Dedifferentiated amniotic fluid mesenchymal stem cell (primary cell): Measurements from ENCODE around the gene FOXO3.
"Not testable (repeated sequence)": the region's sequence is repeated elsewhere in the genome, so short reads cannot be mapped to it uniquely, and the experiment has no call there.

Experiments
- DNase-seq: peaks from one replicate; pipeline ENCODE4 v3.0.0-alpha.2; 2016; ENCODE audit errors: extremely low spot score

The FOXO3 gene

DNA sequence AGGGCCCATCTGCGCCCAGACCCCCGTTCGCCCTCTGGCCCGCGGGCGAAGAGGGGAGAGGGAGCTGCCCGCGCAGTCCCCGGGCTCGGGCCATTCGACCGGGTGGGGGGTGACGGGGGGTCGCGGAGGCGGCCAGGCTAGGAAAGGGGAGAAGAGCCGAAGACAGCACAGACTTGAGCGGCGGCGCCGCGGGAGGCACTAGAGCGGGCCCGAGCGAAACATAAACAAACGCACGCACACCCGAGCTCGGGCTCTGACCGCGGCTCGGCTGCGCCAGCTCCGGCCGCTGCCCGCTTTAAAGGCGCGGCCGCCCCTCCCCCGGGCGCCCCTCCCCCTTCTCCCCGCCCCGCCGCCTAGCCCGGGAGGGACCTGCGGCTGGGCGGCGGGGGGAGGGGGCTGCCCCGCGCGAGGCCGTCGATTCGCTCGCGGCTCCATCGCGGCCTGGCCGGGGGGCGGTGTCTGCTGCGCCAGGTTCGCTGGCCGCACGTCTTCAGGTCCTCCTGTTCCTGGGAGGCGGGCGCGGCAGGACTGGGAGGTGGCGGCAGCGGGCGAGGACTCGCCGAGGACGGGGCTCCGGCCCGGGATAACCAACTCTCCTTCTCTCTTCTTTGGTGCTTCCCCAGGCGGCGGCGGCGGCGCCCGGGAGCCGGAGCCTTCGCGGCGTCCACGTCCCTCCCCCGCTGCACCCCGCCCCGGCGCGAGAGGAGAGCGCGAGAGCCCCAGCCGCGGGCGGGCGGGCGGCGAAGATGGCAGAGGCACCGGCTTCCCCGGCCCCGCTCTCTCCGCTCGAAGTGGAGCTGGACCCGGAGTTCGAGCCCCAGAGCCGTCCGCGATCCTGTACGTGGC lies at the start of gene FOXO3:
TSS of gene FOXO3 (plus strand) at position 455 of the 846 bp plus-strand sequence. CDS start at position 747, 292 bp downstream.
- peak; percentile 58 for DNase-seq

DNA sequence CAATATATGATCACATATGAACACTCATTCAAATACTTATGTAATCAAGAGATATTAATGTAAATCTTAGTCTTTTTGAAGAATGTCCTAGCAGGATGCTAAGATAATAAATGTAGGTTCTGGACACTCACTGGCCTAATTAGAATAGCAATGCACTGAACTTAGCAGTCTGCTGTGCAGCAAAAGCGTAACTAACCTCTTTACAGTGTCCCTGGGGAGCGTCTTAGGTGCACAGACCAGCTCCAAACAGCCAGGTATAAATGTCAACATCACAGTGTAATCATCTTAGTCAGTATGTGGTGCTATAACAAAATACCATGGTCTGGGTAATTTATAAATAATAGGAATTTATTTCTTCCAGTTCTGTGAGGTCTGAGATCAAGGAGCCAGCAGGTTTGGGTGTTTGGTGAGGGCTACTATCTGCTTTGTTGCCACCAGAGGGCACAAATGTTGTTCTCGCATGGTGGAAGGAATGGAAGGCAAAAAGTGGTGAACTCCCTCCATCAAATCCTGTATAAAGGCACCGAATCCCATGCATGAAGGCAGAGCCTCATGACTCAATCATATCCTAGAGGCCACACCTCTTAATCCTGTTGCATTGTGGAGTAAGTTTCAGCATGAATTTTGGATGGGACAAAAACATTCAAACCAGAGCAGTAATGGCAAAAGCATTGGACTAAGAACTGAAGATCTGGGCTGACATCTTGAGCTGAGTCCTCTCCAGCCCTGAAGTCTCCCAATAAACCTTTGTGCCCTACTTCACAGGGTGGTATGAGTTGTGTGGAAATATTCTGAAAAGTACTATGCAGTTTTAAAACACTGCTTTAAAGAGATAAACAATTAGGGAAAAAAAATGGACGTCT lies 41.8 kb upstream of the FOXO3 start:
- DNase-seq = no peak

DNA sequence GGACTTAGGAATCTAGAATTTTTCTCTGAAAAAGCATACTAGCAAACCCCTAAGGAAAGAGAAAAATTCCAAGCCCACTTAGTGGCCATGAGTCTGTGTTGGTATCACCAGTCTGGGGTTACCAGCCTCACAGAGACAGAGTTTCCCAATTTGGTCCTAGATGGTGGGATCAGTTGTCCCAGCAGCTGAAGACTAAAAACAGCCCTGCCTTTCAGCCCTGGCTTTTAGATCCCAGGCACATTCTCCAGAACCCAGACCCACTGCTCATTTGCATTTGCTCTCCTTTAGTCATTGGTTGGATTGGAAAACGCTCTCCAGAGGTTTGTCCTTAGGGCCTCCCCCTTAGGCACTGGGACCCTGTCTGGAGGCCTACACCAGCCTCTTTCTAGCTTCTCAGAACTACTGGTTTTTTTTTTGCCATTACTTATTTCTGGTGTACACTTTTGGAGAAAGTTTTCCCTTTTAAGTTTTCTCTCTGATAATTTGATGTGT lies 39.1 kb upstream of the FOXO3 start:
- DNase-seq = no peak

DNA sequence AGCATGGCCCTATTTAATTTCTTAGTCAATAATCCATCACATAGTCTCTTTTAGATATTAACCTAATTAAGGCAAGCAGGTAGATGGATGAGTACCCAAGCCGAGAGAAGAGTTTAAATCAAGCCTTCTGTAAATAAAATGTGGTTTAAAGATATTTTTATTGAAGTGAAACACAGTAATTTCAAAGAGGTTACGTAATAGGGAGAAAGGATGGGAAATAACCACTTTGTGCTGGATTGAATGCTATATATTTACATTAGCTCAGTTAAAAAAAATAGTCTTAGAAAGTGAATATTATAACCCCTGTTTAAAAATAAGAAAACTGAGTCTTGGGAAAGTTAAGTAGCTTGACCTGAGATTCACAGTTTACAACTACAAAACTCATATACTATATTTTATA lies 37.0 kb upstream of the FOXO3 start:
- no peak for DNase-seq

DNA sequence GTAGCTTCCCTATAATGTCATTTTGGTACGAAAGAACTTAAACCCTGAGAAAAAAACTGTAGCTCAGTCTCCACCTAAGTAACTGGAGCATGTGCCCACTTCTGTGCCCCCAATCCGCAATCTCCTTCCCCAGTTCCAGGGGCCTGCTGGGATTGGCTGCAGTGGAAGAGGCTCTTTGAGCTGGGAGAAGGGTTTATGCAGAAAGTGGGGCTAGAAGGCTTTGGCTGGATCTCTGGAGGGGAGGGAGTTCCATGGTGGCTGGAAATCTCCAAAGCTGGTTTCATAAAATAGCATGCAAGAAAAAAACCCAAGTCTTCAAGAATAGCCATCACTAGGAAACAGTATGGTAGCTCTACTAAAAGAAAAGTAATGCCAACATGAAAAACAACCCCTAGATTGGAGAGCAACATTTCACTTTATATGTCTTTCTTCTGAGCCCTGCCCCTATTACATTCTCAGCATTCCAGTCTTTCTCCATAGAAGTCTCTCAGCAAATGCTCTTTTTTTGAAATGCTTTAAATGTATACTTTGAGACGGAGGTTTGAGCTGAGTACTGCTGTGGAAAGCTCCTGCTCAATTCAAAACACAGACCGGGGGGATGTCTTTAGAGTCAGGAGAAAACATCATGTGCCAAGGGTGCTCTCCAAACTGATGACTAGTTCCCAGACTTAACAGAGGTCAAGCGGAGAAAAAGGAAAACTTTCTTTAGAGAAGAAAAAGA lies 36.0 kb upstream of the FOXO3 start:
- no peak for DNase-seq

DNA sequence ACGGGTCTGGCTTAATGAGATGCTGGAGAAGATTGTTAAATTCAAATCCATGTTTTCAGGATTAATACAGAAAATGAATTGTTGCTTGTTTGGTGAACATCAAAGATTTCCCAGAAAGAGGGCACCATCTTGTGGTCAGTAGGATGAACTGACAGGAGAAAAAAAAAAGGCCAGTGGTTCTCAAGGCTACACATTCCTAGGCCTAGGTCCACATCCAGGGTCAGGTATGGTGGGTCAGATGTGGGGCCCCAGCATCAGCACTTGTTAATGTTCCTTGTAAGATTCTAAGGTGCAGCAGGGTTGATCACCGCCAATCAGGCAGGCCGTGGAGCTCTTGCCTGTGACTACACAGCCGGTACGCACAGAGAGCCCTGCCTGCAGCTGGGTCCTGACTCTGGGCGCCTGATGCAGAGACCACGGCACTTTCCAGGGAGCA lies 34.0 kb upstream of the FOXO3 start:
- peak; percentile 64 for DNase-seq

DNA sequence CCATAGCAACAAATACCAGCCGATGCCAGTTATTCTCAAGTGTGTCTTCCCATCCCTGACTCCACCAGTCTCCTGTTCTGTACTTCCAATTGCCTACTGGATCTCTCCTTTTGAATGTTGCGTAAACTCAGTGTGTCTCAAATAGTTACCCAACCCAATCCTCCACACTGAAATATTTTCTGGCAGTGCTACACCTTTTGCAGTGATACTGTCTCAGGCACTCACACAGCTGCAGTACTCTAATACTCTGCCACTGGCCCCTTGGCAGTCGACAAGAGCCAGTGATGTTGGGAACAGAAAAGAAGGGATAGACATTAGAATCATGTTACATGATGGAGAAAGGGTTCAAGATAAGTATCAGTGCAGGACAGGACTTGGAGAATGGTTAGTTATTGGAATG lies 31.8 kb upstream of the FOXO3 start:
- DNase-seq = no peak

DNA sequence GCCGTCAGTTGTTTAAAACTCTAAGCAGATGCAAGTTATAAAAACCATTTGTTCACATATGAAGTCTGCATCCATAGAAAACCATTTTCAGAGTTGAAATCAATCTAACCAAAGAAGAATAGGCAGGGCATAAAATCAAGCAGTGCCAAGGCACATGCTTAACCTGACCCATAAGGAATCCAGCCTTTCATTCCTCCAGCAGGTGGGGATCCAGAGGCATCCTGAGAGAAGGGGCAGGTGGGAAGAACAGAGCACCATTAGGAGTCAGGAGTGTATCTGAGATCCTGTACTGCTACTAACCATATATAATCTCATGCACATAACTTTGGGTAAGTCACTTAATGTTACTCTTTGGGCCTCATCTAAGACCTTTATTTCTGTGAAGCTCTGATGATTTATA lies 29.4 kb upstream of the FOXO3 start:
- no peak for DNase-seq

DNA sequence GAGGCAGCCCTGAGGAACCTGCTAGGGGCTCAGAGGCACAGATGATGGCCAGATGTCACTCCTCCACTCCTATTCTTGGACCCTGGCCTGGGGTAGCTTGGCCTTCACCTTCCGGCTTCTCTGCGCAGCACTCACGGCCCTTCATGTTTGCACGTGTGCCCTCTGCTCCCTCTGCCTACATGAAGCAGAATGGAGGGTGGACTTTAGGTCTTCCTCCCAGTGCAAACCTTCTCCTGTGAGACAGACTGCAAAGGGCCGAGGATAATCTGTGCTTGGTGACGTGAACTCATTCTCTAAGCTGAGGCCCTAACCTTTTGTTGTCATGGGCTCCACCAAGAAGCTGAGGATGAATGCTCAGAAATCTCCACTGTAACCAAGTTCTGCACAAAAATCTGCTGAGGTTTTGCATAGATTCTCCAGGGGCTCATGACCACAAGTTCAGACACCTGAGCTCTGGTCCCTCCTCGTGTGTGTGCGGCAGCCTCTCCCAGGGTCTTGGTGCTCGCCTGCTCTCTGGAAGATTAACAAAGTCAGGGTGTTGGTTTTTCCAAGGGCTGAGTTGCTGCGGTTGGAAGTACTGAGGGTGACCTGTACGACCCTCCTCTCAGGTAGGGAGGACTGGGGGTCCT lies 25.5 kb upstream of the FOXO3 start:
- DNase-seq = no peak

DNA sequence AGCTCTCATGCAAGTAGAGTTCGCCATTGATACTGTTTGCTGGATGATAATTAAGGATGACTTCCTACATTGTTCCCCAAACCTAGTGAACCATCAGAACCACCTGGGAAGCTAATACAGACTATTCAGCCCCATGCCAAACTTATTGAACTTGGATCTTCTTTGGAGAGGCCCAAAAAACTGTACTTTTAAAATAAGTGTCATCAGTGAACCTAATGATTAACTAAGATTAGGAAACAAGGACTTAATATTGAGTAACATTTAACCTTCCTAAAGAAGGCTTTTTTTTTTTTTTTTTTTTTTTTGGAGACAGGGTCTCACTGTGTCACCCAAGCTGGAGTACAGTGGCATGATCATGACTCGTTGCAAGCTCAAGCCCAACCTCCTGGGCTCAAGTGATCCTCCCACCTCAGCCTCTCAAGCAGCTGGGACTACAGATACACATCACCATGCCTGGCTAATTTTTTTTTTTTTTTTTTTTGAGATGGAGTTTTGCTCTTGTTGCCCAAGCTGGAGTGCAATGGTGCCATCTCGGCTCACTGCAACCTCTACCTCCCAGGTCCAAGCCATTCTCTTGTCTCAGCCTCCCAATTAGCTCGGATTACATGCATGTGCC lies 24.7 kb upstream of the FOXO3 start:
- not testable (repeated sequence) for DNase-seq

DNA sequence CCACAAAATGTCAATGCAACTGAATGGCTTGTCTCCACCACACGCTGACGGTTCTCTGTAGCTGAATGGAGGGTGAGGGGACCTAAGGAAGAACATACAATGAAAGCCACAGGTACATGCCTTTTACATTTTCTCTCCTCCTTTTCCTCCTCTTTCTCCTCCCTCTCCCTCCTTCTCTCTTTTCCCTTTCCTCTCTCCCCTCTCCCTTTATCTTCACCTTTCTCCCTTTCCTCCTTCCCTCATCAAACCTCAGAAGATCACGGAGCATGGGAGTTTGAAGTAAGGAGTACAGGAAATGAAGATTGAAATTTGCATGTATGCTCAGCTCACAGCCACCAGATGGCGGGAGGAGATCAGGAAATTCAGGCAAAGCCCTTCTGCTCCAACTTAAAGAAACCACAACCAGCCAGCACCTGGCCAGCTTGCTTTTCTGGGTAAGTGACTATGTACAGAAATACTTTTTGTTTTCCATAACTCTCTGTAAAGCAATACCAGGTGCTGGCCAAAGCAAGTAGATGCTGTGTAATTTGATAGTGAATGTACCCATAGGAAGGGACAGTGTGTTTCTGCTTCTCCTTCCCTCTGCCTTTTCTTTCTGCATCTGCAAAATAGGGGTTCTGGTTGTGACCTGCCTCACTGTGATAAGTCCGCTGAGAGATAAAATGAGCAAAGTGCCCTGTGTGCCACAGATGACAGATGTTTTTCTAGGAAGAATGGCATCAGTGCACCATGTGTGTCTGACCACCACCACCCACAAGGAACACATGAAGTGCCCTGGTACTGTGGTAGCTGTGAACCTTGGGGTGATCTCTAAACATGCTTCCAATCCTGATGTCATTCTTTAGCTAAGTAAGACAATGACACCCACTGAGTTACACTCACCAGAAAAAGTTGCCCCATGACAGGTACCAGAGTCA lies 18.6 kb upstream of the FOXO3 start:
- DNase-seq = peak; percentile 82

DNA sequence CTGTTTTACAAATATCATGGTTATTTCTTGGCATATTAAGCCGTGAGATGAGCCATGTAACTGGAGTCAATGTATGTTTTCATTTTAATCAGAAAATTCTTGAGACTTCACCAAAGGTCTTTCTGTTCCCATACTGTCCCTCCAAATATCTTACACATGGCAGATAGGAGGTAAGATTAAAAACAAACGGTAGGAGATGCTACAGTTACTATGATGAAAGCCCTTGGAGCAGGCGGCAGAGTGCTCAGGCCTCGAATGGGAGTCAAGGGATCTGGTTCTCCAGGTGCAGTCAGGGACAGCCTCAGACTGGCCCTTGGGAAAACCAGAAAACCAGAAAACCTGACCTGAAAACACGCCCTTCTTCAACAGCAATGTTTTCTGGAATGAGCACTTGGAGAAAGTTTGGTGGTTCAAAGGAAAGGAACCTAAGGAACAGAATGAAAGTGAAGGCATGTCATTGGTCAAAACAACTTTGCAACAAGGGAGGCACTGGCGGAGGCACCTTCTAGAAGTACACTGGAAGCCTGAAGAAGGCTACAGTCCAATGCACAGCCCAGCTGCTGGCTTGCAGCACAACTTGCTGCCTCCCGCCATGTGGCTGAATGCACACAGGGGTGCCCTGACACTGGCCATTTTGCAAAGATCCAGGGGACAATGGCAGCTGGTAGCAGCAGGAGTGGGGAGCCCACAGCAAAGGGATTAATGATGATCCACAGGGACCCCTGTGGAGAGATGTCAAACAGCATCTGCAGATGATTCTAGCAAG lies 17.4 kb upstream of the FOXO3 start:
- DNase-seq = no peak

DNA sequence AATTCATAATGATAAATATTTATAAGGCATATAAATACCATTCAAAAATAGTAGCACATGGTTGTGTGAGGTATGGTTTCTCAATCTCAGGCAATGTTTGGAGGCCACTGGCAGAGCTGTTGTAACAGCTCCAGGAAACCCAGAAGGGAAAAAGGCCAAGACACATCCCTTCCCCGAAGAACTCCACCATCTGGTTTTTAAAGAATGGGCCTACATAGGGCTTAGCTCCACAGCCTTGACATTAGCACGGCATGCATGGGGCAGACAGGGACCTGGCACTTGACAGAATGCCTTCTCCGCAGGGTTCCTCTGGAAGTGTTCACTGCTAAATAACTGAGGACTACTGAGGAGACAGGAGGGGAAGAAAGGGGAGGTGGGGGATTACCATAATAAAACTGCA lies 16.1 kb upstream of the FOXO3 start:
- DNase-seq = no peak

DNA sequence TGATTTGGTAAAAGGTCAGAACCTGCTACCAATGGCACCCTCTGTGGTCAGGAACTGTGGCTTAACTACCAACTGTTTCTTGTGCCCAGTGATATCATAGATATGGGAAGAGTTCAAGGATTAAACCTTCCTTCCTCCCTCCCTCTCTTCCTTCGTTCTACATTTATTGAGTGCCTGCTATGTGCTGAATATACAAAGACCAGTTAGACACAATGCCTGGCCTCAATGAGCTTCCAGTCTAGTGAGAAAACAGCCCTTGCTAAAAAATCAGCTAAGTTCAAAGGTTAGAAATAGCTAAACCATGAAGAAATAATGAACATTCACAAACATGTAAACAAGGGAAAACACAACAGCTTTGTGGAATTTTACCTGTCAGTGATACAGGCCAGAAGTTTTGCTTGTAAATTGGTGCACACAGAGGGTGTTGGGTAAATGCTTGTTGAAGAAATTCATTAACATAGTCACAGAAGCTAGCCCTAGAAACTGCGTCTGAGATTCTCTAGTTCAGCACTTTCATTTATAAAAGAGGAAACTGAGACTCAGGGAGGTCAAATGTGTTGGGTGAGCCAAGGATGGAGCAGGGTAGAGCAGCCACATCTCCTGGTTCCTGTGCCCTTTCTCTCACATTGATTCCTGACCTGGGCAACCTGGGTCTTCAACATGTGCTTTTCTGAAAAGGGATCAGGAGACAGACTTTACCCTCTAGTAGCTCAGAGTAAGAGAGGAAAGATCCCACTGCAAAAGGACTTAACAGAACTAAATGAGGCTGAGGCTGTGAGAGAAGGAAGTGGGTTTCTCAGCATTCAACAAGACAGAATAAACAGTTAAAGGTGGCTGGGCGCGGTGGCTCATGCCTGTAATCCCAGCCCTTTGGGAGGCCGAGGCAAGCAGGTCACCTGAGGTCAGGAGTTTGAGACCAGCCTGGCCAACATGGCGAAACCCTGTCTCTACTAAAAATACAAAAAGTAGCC lies 14.4 kb upstream of the FOXO3 start:
- no peak for DNase-seq

DNA sequence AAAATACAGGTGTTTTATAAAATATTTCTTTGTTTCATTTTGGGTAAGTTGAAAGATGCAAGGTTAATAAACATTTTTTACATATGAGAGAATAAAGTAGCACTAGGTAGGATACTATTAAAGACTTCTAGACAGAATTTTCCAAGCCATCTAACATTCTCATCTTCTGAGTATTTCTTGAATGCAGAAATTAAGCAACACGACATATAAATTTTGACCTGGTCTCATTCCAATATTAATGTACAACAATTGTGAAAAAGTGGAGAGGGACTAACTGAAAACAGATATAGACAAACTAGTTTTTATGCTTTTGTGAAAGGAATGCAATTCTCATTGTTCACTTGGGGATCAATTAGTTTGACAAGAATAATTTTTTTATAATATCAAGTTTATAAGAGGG lies 11.5 kb upstream of the FOXO3 start:
- DNase-seq = no peak

DNA sequence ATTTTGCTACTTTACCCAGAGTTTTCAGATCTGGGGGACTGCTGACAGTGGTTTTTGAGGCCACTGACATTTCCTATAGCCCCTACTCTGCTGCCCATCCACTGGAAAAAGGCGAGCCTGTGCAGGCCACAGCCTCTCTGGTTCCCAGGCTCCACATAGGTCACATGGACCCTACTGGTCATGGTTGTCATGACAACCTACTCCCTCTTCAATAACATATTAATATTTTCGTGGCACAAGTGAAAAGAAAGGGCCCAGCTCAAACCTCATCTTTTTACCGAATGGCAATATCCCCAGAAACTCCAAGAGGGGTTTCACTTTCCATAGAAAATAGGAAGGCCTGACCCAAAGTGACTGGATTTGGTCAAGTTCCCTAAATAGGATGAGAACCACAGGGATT lies 11.0 kb upstream of the FOXO3 start:
- no peak for DNase-seq

DNA sequence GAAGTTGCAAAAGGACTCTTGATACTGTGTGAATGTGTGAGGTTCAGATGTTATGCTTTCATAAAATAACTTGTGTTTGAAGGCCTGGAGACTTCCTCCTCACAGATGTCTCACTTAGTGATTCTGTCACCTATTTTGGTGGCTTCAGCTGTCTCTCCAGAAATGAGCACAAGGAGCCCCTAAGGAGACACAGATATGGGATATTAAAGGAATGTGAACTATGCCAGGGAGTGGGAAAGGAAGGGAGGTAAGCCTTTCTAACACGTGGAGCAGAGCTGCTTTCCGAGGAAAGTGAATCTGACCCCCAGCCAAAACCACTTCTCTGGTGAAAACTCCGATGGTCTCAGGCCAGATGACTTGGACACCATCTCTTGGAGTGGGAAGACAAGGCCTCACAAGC lies 10.5 kb upstream of the FOXO3 start:
- no peak for DNase-seq

DNA sequence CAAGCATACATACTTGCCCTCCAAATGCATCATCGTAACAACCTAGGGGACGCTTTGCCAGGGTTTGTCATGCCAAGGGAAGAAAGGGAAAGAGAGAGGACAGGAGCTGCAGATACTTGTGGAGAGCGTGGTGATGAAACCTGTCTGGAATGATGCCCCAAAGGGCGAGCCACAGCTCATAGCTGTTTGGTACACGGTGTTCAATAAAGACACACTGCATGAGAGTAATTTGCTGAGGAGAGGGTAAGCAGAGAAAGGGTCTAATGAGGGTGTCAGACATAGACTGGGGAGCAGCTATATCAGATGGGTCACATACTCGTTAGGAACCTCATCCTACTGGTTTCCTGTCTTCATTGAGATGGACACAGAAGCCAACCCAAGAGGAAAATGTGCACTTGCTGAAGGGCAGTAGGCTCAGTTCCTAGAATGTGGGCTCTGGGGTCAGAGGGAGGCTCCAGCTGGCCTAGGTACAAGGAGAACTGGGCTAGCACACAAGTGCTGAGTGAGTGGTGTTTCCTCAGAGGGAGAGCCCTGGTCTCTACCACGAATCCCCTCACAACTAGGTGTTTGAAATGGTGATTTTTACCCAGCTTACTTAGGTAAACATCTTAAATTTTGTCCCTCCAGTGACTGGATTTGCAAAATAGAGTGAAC lies 5.2 kb upstream of the FOXO3 start:
- DNase-seq = no peak
